ENCODE data around the gene VPS13D. TPM values are rescaled to one million over a fixed set of nuclear protein-coding genes. Genes with fewer than 3 reads are reported as not detected.

The VPS13D gene
- total RNA-seq, 1 donor from 2014 or later = 25.8 TPM

DNA sequence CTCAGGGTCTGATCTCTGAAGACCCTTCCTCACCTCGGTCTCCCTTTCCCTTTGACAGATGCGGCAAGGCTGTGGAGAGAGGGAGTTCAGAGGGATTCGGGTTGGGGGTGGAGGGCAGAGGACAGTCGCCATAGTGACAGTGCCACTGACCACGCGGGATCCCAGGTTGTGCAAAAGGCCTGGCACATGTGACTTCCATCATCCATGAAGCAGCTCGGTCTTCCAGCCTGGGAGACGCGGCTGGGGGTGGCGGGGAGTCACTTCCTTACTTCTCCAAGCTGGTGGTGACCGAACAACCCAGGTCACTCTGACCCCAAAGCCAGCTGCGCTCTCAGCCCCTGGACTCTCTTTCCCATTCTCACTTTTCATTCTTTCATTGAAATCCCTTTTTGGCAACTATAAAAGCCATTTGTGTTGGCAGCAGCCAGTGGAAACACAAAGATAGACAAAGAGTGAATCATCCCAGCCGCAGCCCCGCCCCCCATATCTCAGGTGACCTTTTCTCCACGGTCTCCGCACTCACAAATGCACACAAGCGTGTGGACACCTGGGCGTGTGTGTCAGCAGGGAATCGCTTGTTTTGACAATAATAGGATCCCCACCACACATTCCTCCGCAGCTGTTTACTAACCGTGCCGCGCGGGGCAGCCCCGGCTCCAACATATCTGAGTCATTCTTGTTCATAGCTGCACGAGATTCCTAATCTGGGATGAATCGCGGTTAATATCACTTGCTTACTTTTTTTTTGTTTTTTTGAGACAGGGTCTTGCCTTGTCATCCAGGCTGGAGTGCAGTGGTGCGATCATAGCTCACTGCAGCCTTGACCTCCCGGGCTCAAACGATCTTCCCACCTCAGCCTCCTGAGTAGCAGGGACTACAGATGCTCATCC lies 319.9 kb downstream of the VPS13D start:
- Histone ChIP-seq H3K36me3 (ENCODE audit: control insufficient read depth, insufficient read depth, low read length) (no peaks in the 10 kb centered on the region), H3K4me3 (ENCODE audit: low read depth, low read length) (no peak overlapping the region), H3K27me3 (ENCODE audit: control insufficient read depth, insufficient read depth, low read length) (peaks cover 17% of the 10 kb centered on the region)
- TF ChIP-seq, protein P1, sequence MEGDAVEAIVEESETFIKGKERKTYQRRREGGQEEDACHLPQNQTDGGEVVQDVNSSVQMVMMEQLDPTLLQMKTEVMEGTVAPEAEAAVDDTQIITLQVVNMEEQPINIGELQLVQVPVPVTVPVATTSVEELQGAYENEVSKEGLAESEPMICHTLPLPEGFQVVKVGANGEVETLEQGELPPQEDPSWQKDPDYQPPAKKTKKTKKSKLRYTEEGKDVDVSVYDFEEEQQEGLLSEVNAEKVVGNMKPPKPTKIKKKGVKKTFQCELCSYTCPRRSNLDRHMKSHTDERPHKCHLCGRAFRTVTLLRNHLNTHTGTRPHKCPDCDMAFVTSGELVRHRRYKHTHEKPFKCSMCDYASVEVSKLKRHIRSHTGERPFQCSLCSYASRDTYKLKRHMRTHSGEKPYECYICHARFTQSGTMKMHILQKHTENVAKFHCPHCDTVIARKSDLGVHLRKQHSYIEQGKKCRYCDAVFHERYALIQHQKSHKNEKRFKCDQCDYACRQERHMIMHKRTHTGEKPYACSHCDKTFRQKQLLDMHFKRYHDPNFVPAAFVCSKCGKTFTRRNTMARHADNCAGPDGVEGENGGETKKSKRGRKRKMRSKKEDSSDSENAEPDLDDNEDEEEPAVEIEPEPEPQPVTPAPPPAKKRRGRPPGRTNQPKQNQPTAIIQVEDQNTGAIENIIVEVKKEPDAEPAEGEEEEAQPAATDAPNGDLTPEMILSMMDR (IDR thresholded peaks at IDR 0.05; ENCODE audit: insufficient read depth, low read length, severe bottlenecking) = no peak
- peak; percentile 81 for FAIRE-seq
- peak; percentile 88 for DNase-seq (ENCODE audit: low read depth)

DNA sequence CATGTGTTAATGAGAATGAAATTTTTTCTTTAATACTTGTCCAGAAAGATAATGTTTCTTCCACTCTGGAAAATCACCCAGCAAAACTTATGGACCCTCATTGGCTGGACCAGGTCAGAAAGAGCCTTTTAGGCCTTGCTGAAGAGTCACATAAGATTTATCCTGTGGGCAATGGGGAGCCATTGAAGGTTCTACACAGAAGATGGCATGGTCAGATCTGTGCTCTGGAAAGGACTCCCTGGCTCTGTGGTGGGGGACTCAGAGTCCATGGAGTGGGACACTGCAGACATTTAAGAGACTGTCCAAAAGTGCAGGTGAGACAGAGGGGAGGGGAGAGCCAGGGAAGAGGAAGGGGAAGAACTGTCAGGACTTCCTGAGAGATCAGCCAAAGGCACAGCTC lies 321.8 kb downstream of the VPS13D start:
- TF ChIP-seq, protein P1 (IDR thresholded peaks at IDR 0.05; ENCODE audit: insufficient read depth, low read length, severe bottlenecking) = no peak
- DNase-seq (ENCODE audit: low read depth) (no peak), FAIRE-seq (no peak)
- no peaks in the 10 kb centered on the region for H3K36me3 ChIP-seq (ENCODE audit: control insufficient read depth, insufficient read depth, low read length)
- peaks cover 17% of the 10 kb centered on the region for H3K27me3 ChIP-seq (ENCODE audit: control insufficient read depth, insufficient read depth, low read length)
- no peak overlapping the region for H3K4me3 ChIP-seq (ENCODE audit: low read depth, low read length)

DNA sequence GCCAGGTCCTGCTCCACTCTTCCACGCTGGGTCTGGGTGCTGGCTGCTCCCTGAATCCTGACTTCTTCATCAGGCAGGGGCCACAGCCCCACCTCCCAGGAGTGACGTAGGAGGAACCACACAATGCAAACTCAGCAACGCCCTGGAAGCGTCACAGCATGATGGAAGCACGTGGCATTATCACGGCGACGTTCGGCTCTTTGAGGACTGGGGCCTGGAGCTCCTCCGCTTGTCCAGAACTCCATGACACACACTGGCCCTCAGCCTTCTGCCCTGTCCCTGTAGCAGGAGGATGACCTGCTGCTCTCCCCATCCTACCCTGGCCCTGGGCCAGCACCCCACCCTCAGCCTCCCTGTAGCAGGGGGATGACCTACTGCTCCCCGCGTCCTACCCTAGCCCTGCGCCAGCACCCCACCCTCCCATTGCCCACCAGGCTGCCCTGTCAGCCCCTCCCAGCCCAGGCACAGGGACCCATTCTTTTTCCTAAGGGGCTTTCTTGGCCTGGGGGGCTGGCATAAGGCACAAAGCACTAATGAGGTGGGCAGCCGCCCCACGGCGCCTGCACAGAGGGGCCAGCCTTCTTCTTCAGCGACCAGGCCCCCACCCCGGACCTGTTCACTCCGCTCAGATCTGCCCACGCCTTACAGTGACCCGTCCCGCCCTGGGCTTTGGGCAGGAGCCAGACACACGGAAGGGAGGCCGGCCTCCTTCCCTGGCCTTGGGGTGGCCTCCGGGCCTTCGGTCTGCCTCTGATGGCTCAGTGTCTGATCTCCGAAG lies 322.5 kb downstream of the VPS13D start:
- DNase-seq (ENCODE audit: low read depth) (no peak), FAIRE-seq (no peak)
- TF ChIP-seq, protein P1 (IDR thresholded peaks at IDR 0.05; ENCODE audit: insufficient read depth, low read length, severe bottlenecking) = no peak
- Histone ChIP-seq H3K4me3 (ENCODE audit: low read depth, low read length) (no peak overlapping the region), H3K27me3 (ENCODE audit: control insufficient read depth, insufficient read depth, low read length) (peaks cover 17% of the 10 kb centered on the region), H3K36me3 (ENCODE audit: control insufficient read depth, insufficient read depth, low read length) (no peaks in the 10 kb centered on the region)

DNA sequence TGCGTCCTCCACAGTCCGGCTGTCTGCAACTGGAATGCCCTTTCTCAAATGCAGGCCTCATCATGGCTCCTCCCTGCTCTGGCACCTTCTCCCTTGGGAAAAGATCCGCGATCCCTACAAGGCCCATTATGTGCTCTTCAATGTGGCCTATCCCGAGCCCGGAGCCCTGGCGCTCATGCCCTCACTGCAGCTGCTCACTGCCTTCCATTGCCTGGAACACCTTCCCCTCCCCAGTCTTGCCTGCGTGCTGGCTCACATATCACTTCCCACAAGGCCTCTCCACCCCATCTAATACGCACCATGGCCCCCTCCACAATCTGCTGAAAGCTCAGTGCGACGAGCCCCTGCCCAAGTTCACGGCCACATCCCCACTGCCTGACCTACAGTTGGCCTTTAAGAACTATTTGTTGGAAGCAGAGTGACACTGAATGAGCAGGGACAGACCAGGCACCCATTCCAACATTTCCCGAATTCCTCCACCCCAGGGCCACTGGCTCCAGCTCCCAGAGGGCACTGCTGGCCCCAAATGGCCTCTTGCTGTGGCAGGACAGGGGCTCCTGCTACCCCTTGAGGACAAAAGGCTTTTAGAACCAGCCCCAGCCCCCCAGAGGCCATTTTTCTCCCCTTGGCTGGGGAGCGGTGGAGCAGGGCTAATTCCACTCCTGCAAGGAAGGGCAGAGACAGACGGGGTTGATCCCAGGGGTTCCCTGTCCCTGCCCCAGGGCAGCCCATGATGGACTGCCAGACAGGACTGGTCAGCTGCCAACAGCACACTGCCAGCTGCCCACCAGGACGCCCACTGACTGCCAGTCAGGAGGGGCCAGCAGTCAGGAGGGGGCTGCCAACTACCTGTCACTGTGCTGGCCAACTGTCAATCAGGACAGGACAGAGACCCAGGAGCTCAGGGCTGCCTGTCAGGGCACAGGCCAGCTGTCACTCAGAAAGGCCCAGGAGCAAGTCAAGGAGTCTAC lies 323.4 kb downstream of the VPS13D start:
- FAIRE-seq = no peak
- H3K27me3 ChIP-seq (ENCODE audit: control insufficient read depth, insufficient read depth, low read length) = peaks cover 19% of the 10 kb centered on the region
- no peak for DNase-seq (ENCODE audit: low read depth)
- H3K4me3 ChIP-seq (ENCODE audit: low read depth, low read length) = no peak overlapping the region
- TF ChIP-seq, protein P1 (IDR thresholded peaks at IDR 0.05; ENCODE audit: insufficient read depth, low read length, severe bottlenecking) = no peak
- no peaks in the 10 kb centered on the region for H3K36me3 ChIP-seq (ENCODE audit: control insufficient read depth, insufficient read depth, low read length)

DNA sequence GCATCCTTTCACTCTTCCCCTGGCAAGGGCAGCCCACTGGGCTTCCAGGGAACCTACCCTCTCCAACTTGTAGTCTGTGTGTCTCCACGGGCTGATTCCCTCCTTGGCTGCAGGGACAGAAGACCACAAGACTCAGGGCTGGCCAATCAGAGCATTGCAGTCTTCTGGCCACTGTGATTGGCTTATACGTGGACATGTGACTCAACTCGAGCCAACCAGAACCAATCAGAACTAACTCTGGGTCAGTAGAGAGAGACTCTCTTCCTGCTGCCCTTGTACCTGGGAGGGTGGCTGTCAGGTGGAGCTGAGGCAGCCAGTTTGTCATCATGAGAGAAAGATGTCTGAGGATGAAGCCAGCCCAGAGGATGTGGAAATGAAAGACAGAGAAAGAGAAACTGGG lies 324.1 kb downstream of the VPS13D start:
- Histone ChIP-seq H3K27me3 (ENCODE audit: control insufficient read depth, insufficient read depth, low read length) (peaks cover 17% of the 10 kb centered on the region), H3K36me3 (ENCODE audit: control insufficient read depth, insufficient read depth, low read length) (no peaks in the 10 kb centered on the region), H3K4me3 (ENCODE audit: low read depth, low read length) (no peak overlapping the region)
- no peak for FAIRE-seq
- TF ChIP-seq, protein P1 (IDR thresholded peaks at IDR 0.05; ENCODE audit: insufficient read depth, low read length, severe bottlenecking) = no peak
- no peak for DNase-seq (ENCODE audit: low read depth)

All from bronchial epithelial cell (primary cell).